GM23338 (cell line): ENCODE measurements around the gene FXYD6. TPM values are rescaled to one million over a fixed set of nuclear protein-coding genes. Genes with fewer than 3 reads are reported as not detected.

ENCODE experiments used
- ATAC-seq: fragments of 200-7000 bp; cut with Tn5 transposase; 3 replicates; pipeline ENCODE4 v1.9.1; 2020
- DNase-seq: peaks from one replicate; pipeline ENCODE4 v3.0.0-alpha.2; 2015; ENCODE audit warnings: low spot score
- H2AFZ ChIP-seq: fragments of 200-600 bp; sonication (generic); 2 replicates; pipeline ENCODE4 v1.8.0; 2016; ENCODE audit warnings: antibody characterized with exemption, mild to moderate bottlenecking, moderate library complexity
- H3F3A ChIP-seq: fragments of 200-600 bp; sonication (generic); replicated peaks from 2 replicates; pipeline ENCODE4 v1.8.0; 2017; ENCODE audit warnings: antibody characterized with exemption, mixed run types, low read depth
- H3K27ac ChIP-seq: fragments of 200-600 bp; sonication (generic); 2 replicates; pipeline ENCODE4 v1.6.1; 2016; ENCODE audit warnings: low read depth
- H3K27me3 ChIP-seq: fragments of 200-600 bp; sonication (generic); 2 replicates; pipeline ENCODE4 v1.8.0; 2016; ENCODE audit warnings: mild to moderate bottlenecking, mixed run types, moderate library complexity; ENCODE audit not compliant: insufficient read depth
- H3K36me3 ChIP-seq: fragments of 200-600 bp; sonication (generic); 2 replicates; pipeline ENCODE4 v1.8.0; 2016; ENCODE audit warnings: mild to moderate bottlenecking; ENCODE audit not compliant: insufficient read depth
- H3K4me1 ChIP-seq: fragments of 200-600 bp; sonication (generic); 2 replicates; pipeline ENCODE4 v1.8.0; 2016; ENCODE audit warnings: mild to moderate bottlenecking, moderate library complexity; ENCODE audit not compliant: insufficient read depth
- H3K4me2 ChIP-seq: fragments of 200-600 bp; sonication (generic); 2 replicates; pipeline ENCODE4 v1.7.1; 2017; ENCODE audit warnings: mixed run types
- H3K4me3 ChIP-seq: fragments of 200-600 bp; sonication (generic); 2 replicates; pipeline ENCODE4 v1.6.1; 2016; ENCODE audit warnings: mixed run types
- H3K79me2 ChIP-seq: fragments of 200-600 bp; sonication (generic); replicated peaks from 2 replicates; pipeline ENCODE4 v1.8.0; 2017; ENCODE audit warnings: mild to moderate bottlenecking; ENCODE audit not compliant: insufficient read depth
- H3K9me2 ChIP-seq: fragments of 200-600 bp; sonication (generic); 2 replicates; pipeline ENCODE4 v1.8.0; 2017; ENCODE audit not compliant: insufficient read depth
- H4K20me1 ChIP-seq: fragments of 200-600 bp; sonication (generic); replicated peaks from 2 replicates; pipeline ENCODE4 v1.8.0; 2017; ENCODE audit warnings: mild to moderate bottlenecking; ENCODE audit not compliant: insufficient read depth
- H3K27ac Mint-ChIP-seq: 2 replicates; pipeline ENCODE4 v1.8.0; 2020; ENCODE audit warnings: inconsistent platforms, mild to moderate bottlenecking, moderate library complexity, mixed read lengths
- H3K27me3 Mint-ChIP-seq: 3 replicates; pipeline ENCODE4 v1.8.0; 2022; ENCODE audit warnings: low read depth, mild to moderate bottlenecking, moderate library complexity, mixed read lengths, inconsistent platforms; ENCODE audit not compliant: insufficient read depth, poor library complexity
- H3K36me3 Mint-ChIP-seq: 3 replicates; pipeline ENCODE4 v1.8.0; 2021; ENCODE audit warnings: low read depth, mild to moderate bottlenecking, inconsistent platforms, moderate library complexity, mixed read lengths
- H3K4me1 Mint-ChIP-seq: 3 replicates; pipeline ENCODE4 v1.8.0; 2020; ENCODE audit warnings: mild to moderate bottlenecking, inconsistent platforms, mixed read lengths
- H3K4me3 Mint-ChIP-seq: 3 replicates; pipeline ENCODE4 v1.8.0; 2021; ENCODE audit warnings: moderate library complexity, mild to moderate bottlenecking, inconsistent platforms, mixed read lengths
- H3K9me3 Mint-ChIP-seq: 3 replicates; pipeline ENCODE4 v1.8.0; 2020; ENCODE audit warnings: moderate library complexity, mild to moderate bottlenecking, inconsistent platforms, mixed read lengths
- CREB1 ChIP-seq: fragments of 250-450 bp; sonication (Bioruptor Pico); IDR thresholded peaks from 2 replicates; pipeline ENCODE4 v1.5.0; 2020; ENCODE audit warnings: low read depth, mild to moderate bottlenecking, moderate library complexity
- EZH2 ChIP-seq: fragments of 200-600 bp; sonication (generic); IDR thresholded peaks from one replicate; pipeline ENCODE4 v1.8.0; 2017; ENCODE audit warnings: antibody characterized with exemption, mild to moderate bottlenecking, low read depth; ENCODE audit not compliant: unreplicated experiment
- JUNB ChIP-seq: IDR thresholded peaks from one replicate; pipeline ENCODE4 v1.6.1; 2016; ENCODE audit warnings: antibody characterized with exemption; ENCODE audit not compliant: unreplicated experiment
- POLR2AphosphoS5 ChIP-seq: IDR thresholded peaks from 2 replicates; pipeline ENCODE4 v1.6.1; 2016; ENCODE audit warnings: antibody characterized with exemption, low read depth
- STAT1 ChIP-seq: IDR thresholded peaks from one replicate; pipeline ENCODE4 v1.6.1; 2016; ENCODE audit warnings: antibody characterized with exemption; ENCODE audit not compliant: unreplicated experiment
- ZNF114 ChIP-seq: fragments of 250-450 bp; sonication (Bioruptor Pico); IDR thresholded peaks from 2 replicates; pipeline ENCODE4 v1.5.0; 2020; ENCODE audit warnings: mild to moderate bottlenecking, moderate library complexity
- ZNF331 ChIP-seq: fragments of 250-450 bp; sonication (Bioruptor Pico); IDR thresholded peaks from 2 replicates; pipeline ENCODE4 v1.5.0; 2020; ENCODE audit warnings: low read depth, mild to moderate bottlenecking, moderate library complexity
- polyA plus RNA-seq: library from polyadenylated mRNA; unstranded; fragments of >200 nt; fragmentation: Nextera tagmentation; extraction: Ambion mirVana; gene quantifications from 2 replicates; pipeline ENCODE4 v1.2.1, GENCODE V29; 2016
- total RNA-seq: library from RNA; depleted of rRNA; stranded (reverse); fragments of >200 nt; shearing (Covaris generic); gene quantifications from 2 replicates; pipeline ENCODE4 v1.2.3, GENCODE V29; 2014
- TF ChIP-seq, protein P1 (sequence below), 2 experiments: fragments of 200-600 bp in 1 of 2; sonication (generic) in 1 of 2; conservative IDR thresholded peaks; 2 replicates each; pipeline versions ENCODE4 v1.5.1 to v1.6.1; 2016 to 2017; ENCODE audit warnings: antibody characterized with exemption in 2 of 2, low read depth in 2 of 2, mild to moderate bottlenecking in 2 of 2, moderate library complexity in 1 of 2
- TF ChIP-seq, protein P2 (sequence below): IDR thresholded peaks from 2 replicates; pipeline ENCODE4 v1.6.1; 2016; ENCODE audit warnings: antibody characterized with exemption

Gene FXYD6
- total and polyA plus RNA-seq, 2 experiments from 2014 or later: 26.2 to 30.7 TPM

DNA sequence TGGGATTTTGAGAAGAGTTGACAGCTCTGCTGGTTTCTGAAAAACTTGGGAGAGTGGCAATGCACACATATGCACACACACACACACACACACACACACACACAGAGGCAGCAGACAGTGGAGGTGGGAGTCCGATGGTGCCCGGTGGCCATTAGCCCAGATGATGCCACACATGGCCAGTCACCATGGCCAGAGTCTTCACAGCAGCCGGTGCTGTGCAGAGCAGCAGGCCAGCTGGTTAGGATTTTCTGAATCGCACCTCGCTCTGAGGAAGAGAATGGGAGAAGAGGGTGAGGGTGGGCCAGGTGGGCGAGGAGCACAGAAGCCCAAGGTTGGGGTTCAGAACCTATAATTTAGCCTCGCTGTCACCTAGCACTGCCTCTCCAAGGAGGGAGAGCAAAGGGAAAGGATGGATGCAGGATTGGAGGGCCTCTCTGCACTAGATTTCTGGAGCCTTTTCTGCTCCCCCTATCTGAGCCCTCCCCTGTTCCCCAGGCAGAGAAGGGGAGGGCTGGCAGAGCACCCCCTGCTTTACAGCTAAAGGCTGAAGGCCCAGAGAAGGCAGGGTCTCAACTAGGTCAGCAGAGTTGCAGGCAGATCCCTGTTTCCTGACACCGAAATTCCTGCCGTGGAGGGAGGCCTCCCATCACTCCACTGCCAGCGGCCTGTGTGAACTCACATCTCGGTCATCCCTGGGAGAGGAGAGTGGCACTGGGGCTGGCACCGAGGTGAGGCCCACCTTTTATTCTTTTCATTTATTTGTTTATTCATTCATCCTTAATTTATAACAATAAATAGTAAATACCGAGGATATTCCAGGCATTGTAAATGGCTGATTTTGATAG lies 25.8 kb upstream of the FXYD6 start (continued):
- TF ChIP-seq, protein P1, sequence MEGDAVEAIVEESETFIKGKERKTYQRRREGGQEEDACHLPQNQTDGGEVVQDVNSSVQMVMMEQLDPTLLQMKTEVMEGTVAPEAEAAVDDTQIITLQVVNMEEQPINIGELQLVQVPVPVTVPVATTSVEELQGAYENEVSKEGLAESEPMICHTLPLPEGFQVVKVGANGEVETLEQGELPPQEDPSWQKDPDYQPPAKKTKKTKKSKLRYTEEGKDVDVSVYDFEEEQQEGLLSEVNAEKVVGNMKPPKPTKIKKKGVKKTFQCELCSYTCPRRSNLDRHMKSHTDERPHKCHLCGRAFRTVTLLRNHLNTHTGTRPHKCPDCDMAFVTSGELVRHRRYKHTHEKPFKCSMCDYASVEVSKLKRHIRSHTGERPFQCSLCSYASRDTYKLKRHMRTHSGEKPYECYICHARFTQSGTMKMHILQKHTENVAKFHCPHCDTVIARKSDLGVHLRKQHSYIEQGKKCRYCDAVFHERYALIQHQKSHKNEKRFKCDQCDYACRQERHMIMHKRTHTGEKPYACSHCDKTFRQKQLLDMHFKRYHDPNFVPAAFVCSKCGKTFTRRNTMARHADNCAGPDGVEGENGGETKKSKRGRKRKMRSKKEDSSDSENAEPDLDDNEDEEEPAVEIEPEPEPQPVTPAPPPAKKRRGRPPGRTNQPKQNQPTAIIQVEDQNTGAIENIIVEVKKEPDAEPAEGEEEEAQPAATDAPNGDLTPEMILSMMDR (conservative IDR thresholded peaks at IDR 0.05; ENCODE audit: low read depth in 2 of 2): no peak
- TF ChIP-seq ZNF114 (CRISPR knock-in tag): no peak

- Histone ChIP-seq H3K27me3 (no peaks in the 10 kb centered on the region), H3K27ac (no peak overlapping the region), H3K36me3 (no peaks in the 10 kb centered on the region), H3F3A (no peaks in the 10 kb centered on the region), H4K20me1 (no peaks in the 10 kb centered on the region), H3K9me2 (no peaks in the 10 kb centered on the region), H2AFZ (no peak overlapping the region), H3K4me2 (no peak overlapping the region), H3K4me1 (no peaks in the 10 kb centered on the region), H3K4me3 (no peak overlapping the region), H3K79me2 (no peaks in the 10 kb centered on the region)
- TF ChIP-seq POLR2AphosphoS5 (no peak), ZNF331 (CRISPR knock-in tag) (no peak), EZH2 (no peak), CREB1 (CRISPR knock-in tag) (no peak), JUNB (no peak), ZNF114 (CRISPR knock-in tag) (no peak), STAT1 (no peak)
- TF ChIP-seq, protein P1 (conservative IDR thresholded peaks at IDR 0.05; ENCODE audit: low read depth in 2 of 2): no peak; a peak in 1 of 4 replicates
- TF ChIP-seq, protein P2, sequence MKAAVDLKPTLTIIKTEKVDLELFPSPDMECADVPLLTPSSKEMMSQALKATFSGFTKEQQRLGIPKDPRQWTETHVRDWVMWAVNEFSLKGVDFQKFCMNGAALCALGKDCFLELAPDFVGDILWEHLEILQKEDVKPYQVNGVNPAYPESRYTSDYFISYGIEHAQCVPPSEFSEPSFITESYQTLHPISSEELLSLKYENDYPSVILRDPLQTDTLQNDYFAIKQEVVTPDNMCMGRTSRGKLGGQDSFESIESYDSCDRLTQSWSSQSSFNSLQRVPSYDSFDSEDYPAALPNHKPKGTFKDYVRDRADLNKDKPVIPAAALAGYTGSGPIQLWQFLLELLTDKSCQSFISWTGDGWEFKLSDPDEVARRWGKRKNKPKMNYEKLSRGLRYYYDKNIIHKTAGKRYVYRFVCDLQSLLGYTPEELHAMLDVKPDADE: no peak
- Mint-ChIP-seq H3K9me3 (no peaks in the 10 kb centered on the region), H3K4me1 (no peaks in the 10 kb centered on the region), H3K27me3 (peaks cover 5% of the 10 kb centered on the region), H3K4me3 (no peak overlapping the region), H3K36me3 (no peaks in the 10 kb centered on the region), H3K27ac (no peak overlapping the region)
- no peak for ATAC-seq
- DNase-seq: no peak
Observed at GRCh38 chr11:117901601-117902000, 25.1 kb upstream of the FXYD6 start.
